DOHH2 (cell line): ENCODE measurements around the gene IFNAR2.

Experiments used
- CTCF ChIP-seq: fragments of 200-600 bp; sonication (generic); IDR thresholded peaks from one replicate; pipeline ENCODE4 v1.5.1; 2014; ENCODE audit warnings: antibody characterized with exemption, mild to moderate bottlenecking, low read depth, low read length; ENCODE audit not compliant: poor library complexity, severe bottlenecking
- EZH2phosphoT487 ChIP-seq: fragments of 200-600 bp; sonication (generic); IDR thresholded peaks from 2 replicates; pipeline ENCODE4 v1.6.1; 2017; ENCODE audit warnings: borderline replicate concordance, mild to moderate bottlenecking, antibody characterized with exemption, low read length, moderate library complexity, mixed read lengths

- TF ChIP-seq CTCF = no peak
- TF ChIP-seq EZH2phosphoT487 = no peak
Observed at GRCh38 chr21:33206771-33207281, 22.9 kb upstream of the IFNAR2 start.
